GM18867 (cell line): ENCODE measurements around the gene TAF1C.

Source experiments
- ATAC-seq: cut with Tn5 transposase; IDR thresholded peaks from one replicate; pipeline ENCODE4 v1.9.1; 2021; ENCODE audit warnings: mild to moderate bottlenecking, moderate library complexity; ENCODE audit not compliant: unreplicated experiment

Gene TAF1C

DNA sequence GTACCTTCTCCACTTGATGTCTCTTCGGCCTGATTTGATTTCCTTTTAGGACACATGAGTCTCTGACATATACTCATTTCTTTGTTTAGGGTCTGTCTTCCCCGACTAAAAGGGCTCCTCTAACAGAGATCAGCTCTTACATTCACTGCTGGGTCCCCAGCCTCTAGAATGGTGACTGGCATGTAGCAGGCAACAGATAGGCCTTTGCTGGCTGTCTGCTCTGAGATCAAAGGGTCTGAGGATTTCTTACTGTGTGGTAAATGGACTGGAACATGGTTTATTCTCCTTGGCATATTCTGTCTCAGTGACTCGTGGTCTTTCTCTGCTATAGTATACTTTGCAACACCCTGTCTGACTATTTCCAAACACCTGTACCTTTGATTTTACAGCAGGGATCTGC is 25.1 kb downstream of the TAF1C start:
- no peak for ATAC-seq

DNA sequence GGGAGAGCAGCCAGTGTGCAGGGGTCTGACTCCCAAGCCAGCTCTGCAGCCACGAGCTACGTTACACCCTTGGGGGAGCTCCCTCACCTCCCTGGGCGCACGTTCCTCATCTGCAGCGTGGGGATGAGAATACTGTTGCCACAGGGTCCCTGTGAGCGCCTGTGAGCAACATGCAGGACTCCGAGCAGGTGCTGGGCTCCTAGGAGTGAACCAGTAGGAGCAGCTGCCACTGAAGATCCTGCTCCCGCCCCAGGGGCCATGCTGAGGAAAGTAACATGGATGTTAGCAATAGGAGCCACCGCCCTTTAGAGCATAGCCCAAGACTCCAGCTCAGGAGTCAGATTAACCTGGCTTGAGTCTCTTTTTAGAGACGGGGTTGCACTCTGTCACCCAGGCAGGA is 25.8 kb downstream of the TAF1C start:
- no peak for ATAC-seq

DNA sequence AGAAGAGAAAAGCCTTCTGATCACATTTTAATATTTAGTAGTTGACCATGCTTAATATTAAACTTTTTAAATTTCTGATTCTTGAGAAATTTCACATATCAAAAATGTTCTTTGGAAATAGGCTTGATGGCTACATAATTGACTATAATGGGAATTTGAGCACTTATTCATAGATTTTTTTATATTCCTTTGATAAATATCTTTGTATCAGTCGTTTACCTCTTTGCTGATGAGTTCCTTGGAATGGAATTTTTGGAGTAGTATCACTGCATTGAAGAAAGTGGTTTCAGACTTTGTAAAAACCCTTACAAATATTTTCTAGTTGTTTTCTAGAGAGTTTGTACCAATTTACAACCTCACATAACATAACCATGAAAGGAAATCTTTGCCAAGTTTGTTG is 27.1 kb downstream of the TAF1C start:
- no peak for ATAC-seq

DNA sequence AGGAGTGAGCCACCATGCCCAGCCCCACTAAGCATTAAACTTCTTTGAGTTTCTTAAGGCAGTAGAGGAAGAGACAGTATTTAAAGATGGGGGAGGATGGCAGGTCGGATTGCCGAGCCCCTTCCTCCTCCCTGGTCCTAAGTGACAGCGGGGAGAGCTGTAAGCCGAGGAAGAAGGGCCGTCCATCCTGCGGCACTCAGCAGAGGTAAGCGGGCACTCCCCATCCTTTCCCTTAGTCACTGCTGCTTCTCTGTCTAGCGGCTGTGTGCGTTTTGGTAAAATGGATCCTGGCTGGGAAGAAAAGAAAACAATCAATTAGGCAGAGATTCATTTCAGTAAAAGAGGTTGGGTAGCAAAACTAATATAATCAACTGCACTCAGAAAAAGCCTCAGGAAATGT is 27.9 kb downstream of the TAF1C start:
- no peak for ATAC-seq

DNA sequence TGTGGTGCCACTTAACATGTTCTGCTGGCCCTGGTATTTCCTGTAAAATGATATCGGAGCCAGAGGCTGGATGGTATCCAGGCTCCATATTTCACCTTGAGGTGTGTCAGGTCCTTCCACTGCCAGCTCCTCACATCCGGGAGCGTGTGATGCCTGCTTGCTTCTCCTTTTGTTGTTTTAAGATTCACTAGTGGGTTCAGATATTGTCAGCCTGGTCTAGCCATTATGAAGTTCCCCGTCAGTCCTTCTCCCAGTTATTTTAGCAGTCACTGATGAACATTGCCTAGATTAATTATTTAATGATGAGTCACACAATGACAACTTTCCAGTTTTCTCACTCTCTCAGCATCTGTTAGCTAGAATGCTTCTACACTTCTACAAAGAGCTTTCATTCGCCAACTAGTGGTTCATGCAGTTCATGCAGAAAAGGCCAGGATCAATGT is 30.5 kb downstream of the TAF1C start:
- ATAC-seq = no peak

DNA sequence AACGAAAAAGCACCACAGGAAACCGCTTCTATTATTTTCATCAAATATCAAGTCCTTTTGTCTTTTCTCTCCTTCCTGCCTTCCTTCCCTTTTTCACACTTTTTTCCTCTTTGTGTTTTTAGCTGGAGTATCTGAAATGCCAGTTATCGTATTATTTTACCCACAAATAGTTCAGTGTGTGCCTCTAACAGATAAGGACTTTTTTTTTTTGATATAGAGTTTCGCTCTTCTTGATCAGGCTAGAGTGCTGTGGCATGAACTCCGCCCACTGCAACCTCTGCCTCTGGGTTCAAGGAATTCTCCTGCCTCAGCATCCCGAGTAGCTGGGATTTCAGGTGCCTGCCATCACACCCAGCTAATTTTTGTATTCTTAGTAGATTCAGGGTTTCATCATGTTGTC is 31.1 kb downstream of the TAF1C start:
- no peak for ATAC-seq

DNA sequence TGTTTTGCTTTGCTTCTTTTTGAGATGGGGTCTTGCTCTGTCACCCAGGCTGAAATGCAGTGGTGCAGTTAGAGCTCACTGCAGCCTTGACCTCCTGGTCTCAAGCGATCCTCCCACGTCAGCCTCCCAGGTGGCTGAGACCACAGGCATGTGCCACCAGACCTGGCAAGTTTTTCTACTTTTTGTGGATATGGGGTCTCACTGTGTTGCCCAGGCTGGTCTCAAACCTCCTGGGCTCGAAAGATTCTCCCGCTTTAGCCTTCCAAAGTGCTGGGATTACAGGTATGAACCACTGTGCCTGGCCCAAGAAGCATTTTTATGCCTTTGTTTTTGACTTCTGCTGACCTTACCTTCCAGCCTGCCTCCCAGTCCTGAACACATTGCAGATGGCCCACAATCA is 31.6 kb downstream of the TAF1C start:
- ATAC-seq = no peak

DNA sequence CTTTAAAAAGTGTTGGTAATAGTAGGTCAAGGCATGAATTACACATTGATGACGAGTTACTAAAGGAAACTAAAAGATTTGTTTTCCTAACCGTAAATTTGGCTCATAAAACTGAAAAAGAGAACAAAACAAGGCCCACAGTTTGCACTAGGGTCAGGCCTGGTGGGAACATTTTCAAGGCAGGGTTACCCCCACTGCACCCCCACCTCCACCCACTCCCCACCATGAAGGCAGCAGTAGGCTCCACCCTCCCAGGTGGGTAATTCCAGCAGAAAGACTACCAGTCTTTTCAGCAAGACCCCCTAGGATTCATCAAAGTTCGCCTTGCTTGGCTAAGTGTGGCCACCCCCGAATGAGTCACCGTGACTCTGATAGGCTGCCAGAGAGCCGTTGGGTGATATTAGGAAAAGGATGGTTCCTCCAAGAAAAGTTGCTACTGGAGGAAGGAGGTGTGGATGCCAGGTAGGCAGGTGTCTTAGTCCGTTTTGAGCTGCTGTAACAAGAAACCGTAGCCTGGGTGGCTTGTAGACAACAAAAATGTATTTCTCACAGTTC is 33.1 kb downstream of the TAF1C start:
- no peak for ATAC-seq

DNA sequence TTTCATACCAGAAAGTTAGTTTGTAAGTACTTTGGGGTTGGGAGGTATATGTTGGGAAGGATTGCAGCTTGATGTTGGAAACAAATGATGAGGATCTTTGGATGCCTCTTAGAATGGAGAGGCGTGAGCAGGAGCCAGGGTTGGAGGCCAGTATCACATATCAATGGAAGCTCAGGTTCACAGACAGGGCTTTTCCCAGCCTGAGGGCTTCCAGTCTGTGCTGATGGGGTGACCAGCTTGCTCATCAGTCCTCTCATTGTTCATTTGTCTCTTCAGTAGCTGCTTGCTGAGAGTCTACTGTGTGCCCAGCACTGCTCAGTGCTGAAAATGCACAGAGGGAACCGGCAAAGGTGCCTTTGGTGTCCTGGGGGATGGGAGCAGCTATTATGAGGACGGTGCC is 35.9 kb downstream of the TAF1C start:
- ATAC-seq = no peak

DNA sequence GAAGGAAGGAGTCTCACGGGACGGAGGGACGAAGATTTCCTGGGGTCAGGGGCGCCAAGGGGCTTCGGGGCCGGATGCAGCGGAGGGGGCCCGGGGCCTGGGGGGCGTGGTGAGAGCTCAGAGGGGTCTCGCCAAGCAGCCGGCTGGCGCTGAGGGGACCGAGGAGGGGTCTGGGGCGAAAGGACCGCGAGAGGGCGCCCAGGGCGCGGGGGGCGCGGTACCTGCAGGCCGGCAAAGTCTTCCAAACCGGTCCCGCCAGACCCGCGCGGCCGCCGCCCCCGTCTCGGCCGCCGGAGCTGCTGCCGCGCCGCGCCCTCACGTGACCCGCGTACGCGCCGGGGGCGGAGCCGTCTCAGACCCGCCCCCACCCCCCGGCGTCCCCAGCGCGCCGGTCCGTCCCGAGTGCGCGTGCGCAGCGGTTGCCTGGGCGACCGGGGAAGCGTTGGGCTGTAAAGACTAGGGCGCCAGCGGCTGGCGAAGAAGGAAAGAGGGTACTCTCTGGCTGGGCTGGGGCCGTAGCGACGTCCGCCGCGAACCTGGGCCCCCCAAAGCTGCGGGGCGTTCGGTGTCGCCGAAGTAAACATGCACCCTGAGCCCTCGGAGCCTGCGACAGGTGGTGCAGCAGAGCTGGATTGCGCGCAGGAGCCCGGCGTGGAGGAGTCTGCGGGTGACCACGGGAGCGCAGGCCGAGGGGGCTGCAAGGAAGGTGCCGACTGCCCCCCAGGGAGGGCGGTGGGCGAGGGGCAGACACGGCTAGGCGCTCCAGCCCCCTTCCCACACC is 41.8 kb downstream of the TAF1C start, which contains the start of the genes DNAAF1 and HSDL1:
TSS of gene DNAAF1 (plus strand) at position 450 of the 781 bp plus-strand sequence. CDS start at position 583, 133 bp downstream.
TSS of gene HSDL1 (minus strand) at position 319 of the 781 bp plus-strand sequence. CDS start 13,856 bp downstream, outside the sequence.
- peak; percentile 90 for ATAC-seq

DNA sequence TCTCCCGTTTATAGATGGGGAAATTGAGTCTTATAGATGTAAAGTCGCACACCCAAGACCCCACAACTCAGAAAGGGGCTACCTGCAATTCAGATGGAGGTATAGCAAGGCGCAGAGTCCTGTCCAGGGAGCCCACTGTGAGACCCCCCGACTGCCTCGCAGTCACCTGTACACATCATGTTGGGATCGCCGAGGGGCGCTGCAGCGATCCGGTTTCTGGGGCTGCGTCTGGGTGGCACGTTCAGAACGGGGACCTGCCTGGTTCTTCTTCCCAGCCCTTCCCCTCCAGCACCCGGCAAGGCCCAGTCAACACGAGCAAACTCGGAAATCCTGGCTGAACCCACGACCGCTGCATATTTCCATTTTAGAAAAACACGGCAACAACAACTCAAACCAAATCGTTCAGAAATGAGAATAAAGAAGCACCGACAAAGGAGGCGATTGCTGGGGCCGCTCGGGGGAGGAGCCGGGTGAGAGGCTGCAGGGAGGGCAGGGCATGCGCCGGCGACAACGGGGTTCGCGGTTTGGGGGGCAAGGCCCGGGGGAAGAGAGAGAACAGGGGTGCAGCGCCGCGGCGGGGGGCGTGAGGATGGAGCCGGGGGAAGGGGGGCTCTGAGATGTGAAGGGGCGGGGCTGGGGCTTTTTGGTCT is 42.5 kb downstream of the TAF1C start:
- peak; percentile 27 for ATAC-seq

DNA sequence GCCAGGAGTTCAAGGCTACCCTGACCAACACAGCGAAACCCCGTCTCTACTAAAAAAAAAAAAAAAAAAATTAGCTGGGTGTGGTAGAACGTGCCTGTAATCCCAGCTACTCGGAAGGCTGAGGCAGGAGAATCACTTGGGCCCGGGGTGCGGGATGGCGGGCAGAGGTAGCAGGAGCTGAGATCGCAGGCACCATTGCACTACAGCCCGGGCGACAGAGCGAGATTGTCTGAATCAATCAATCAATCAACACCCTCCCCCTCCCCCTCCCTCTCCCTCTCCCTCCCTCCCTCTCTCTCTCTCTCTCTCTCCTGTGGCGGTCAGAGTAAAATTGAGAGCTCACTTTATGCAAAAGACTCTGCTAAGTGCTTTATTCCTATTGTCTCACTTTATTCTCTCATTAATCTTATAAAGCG is 43.1 kb downstream of the TAF1C start:
- ATAC-seq = no peak

DNA sequence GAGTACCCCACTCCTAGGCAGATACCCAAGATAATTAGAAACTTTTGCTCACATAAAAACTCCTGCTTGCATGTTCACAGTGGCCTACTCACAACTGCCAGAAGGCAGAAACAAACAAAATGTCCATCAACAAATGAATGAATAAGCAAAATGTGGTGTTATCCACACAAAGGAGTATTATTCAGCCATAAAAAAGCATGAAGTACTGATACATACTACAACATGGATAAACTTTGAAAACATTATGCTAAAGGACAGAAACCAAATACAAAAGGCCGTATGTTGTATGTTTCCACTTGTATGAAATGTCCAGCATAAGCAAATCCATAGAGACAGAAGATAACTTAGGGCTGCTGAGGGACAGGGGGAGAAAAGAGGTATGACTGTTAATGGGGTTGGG is 43.8 kb downstream of the TAF1C start:
- ATAC-seq = no peak

DNA sequence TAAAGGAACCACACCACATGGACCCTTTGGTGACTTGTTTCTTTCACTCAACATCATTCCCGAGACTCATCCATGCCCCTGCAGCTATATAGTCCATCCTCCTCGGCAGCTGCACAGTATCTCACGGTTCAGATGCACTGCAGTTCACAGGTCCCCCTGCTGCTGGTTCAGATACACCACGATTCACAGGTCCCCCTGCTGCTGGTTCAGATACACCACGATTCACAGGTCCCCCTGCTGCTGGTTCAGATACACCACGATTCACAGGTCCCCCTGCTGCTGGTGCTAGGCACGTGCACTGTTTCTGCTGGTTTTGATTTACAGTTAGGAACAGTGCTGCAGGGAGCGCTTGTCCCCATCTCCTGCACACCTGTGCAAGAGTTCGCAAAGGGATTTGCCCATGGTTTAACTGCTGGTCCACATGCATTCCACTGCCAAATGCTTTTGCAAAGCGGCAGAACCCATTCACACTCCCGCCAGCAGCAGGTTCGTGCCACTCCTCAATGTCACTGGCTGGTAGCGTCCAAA is 45.6 kb downstream of the TAF1C start:
- ATAC-seq = no peak

DNA sequence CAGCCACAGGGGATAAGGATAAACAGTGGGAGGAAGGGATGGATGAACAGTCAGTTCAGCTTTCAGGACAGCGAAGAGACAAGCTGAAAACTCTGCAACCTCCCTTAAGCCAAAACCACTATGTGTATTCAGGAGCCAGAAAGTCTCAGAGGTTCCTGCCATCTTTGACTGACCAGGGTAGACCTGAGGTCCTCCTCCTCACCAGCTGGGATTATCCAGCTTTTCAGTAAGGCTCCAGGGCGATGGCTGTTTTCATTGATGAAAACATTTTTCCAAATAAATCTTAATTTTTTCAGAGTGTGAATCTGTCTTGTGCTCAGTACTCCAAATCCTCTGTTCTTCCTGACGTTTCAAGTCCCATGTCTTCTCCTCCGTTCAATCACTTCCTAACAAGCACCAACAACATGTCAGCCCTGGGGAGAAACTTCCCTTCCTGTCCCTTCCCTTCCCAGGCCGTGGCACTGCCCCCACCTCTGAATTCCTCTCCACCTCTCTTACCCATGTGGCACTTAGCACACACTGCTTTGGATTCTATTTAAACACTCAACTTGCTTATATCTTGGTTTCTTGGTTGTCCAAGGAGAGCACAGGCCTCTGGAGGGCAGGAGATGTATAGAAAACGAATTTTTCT is 47.1 kb downstream of the TAF1C start:
- no peak for ATAC-seq

DNA sequence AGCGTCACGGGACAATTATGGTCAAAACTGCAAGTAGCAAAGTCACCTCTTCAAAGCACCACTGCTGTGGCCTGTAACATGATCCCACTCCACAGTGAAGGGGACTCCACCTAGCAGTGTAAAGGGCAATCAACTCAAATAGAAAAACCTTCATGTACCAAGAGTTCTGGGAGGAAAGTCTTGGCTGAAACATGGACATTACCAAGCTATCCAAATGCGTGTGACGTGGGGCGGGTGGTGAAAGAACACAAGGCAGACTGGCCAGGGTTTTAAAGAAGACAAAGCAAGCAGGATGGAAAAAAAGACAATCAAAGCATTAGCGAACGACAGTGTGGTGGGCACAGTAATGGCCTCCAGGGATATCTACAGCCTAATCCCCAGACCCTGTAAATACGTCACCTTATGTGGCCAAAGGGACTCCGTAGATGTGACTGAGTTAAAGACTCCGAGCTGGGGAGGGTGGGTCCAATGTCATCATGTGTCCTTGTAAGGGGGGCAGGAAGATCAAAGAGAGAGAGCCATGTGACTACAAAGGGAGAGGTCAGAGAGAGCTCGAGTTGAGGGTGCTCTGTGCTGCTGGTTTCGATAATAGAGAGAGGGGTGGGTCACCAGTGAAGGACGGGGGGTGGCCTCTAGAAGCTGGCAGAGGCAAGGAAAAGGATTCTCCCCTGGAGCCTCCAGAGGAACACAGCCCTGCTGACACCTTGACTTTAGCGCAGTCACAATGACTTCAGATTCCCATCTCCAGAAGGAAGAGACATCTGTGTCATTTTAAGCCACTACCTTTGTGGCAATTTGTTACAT is 47.8 kb downstream of the TAF1C start:
- ATAC-seq = peak; percentile 93

DNA sequence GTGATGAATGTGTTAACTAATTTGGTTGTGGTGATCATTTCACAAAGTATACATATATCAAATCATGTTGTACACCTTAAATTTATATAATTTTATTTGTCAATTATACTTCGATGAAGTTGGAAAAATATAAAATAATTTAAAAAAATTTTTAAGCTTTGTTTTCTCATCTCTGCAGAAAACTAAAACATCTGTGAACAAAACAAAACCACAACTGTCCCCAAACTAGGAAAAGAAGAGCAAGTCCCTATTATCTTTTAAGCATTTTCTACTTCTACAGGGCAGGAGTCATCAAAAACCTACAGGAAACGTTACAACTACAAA is 48.4 kb downstream of the TAF1C start:
- ATAC-seq = no peak

DNA sequence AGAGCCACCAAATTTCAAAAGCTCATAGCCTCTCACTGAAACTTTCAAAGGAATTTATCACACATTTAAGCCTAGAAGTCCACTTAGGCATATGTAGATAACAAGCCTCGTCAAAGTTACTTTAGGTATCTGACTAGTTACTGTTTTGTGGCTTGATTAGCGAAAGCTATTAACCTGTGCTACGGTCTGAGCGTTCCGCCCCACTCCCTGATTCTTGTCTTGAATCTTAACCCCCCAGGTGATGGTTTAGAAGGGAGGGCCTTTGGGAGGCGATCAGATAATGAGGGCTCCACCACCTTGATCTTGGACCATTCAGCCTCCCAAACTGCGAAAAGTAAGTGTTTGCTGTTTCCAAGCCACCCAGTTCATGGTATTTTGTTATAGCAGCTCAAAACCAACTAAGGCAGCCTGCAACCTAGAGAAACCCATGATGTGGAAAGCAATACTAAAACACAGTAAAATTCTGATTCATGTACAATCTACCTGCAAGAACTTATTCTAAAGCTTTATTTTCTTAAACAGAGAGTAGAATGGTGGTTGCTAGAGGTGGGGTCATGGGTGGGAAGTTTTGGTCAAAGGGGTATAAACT is 49.0 kb downstream of the TAF1C start:
- ATAC-seq = no peak

DNA sequence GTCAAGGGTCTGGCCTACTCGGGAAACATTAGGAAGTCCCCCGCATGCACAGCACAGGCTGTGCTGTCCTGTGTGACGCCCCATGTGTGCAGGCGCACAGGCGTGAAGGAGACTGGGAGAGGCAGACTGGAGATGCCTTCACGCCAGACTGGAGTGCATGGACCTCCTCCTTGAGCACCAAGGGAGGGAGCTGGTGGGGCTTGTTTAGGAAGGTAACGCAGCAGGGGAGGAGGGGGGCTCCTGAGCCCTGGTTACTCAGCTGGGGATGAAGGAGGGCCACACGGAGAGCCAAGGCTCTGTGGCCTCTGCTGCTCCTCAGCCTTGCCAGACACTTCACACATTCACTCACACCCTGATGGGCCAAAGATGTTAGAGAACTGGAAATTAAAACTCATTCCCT is 49.6 kb downstream of the TAF1C start:
- ATAC-seq = no peak
